HG02852 (cell line): ENCODE results near the gene EEF1AKMT2.

ENCODE experiments used
- ATAC-seq: cut with Tn5 transposase; IDR thresholded peaks from one replicate; pipeline ENCODE4 v1.9.1; 2021; ENCODE audit warnings: mild to moderate bottlenecking, moderate library complexity; ENCODE audit not compliant: unreplicated experiment

Gene EEF1AKMT2

GRCh38 chr10:124739119-124739921 is 52.4 kb downstream of the EEF1AKMT2 start:
- ATAC-seq = no peak

- ATAC-seq = no peak
Measured at GRCh38 chr10:124738441-124738840, 53.2 kb downstream of the EEF1AKMT2 start.

GRCh38 chr10:124737708-124738107 is 54.0 kb downstream of the EEF1AKMT2 start:
- no peak for ATAC-seq

GRCh38 chr10:124737221-124737620 is 54.5 kb downstream of the EEF1AKMT2 start:
- ATAC-seq = no peak

GRCh38 chr10:124736491-124737136 is 55.1 kb downstream of the EEF1AKMT2 start:
- no peak for ATAC-seq

- ATAC-seq = no peak
Measured at GRCh38 chr10:124735491-124736286, 56.0 kb downstream of the EEF1AKMT2 start.

GRCh38 chr10:124734311-124735166 is 57.1 kb downstream of the EEF1AKMT2 start:
- ATAC-seq = no peak

GRCh38 chr10:124733571-124734245 is 58.0 kb downstream of the EEF1AKMT2 start:
- ATAC-seq = no peak

- ATAC-seq = peak; percentile 69
Measured at GRCh38 chr10:124732931-124733570, 58.6 kb downstream of the EEF1AKMT2 start.

GRCh38 chr10:124731551-124731950 is 60.1 kb downstream of the EEF1AKMT2 start:
- no peak for ATAC-seq

GRCh38 chr10:124730790-124731189 is 60.9 kb downstream of the EEF1AKMT2 start:
- no peak for ATAC-seq

- no peak for ATAC-seq
Measured at GRCh38 chr10:124728830-124729661, 62.6 kb downstream of the EEF1AKMT2 start.

GRCh38 chr10:124728071-124728829 is 63.4 kb downstream of the EEF1AKMT2 start:
- ATAC-seq = no peak

GRCh38 chr10:124727361-124727960 is 64.2 kb downstream of the EEF1AKMT2 start:
- ATAC-seq = no peak

GRCh38 chr10:124725791-124726190 is 65.9 kb downstream of the EEF1AKMT2 start:
- no peak for ATAC-seq

GRCh38 chr10:124725171-124725631 is 66.5 kb downstream of the EEF1AKMT2 start:
- no peak for ATAC-seq

GRCh38 chr10:124724279-124725027 is 67.2 kb downstream of the EEF1AKMT2 start:
- ATAC-seq = no peak
